Neural progenitor cell (in vitro differentiated cells): Measurements from ENCODE around the gene RASGRP4.

Experiments used
- CTCF ChIP-seq: fragments of 200-600 bp; sonication (generic); IDR thresholded peaks from 2 replicates; pipeline ENCODE4 v1.5.1; 2017; ENCODE audit warnings: antibody characterized with exemption, mild to moderate bottlenecking
- EZH2 ChIP-seq: fragments of 200-600 bp; sonication (generic); IDR thresholded peaks from 2 replicates; pipeline ENCODE4 v1.6.1; 2017; ENCODE audit warnings: antibody characterized with exemption, mild to moderate bottlenecking, moderate library complexity
- EZH2phosphoT487 ChIP-seq: fragments of 200-600 bp; sonication (generic); IDR thresholded peaks from 2 replicates; pipeline ENCODE4 v1.6.1; 2017; ENCODE audit warnings: antibody characterized with exemption

GRCh38 chr19:38420935-38421334, 5.1 kb downstream of the RASGRP4 start:
- TF ChIP-seq EZH2phosphoT487 (no peak), CTCF (no peak), EZH2 (no peak)
